CD4-positive, alpha-beta T cell (primary cell): Measurements from ENCODE around the gene TUBA4B. TPM values are rescaled to one million over a fixed set of nuclear protein-coding genes. Genes with fewer than 3 reads are reported as not detected.
A peak's percentile ranks its signal among the peaks of the same experiment; 100 is the strongest.

Source experiments
- ATAC-seq: fragments of 200-7000 bp; cut with Tn5 transposase; one replicate; pipeline ENCODE4 v1.10.0; 2022; ENCODE audit warnings: mild to moderate bottlenecking; ENCODE audit not compliant: poor library complexity
- CTCF ChIA-PET: fragments of 350-600 bp; sonication (Branson Sonifier 250); formaldehyde crosslinking; loops from one replicate; lab custom pipeline; 2021; ENCODE audit warnings: antibody characterized with exemption, inconsistent platforms; lab: Charles Lee
- POLR2A ChIA-PET: fragments of 350-600 bp; sonication (Branson Sonifier 250); formaldehyde crosslinking; loops from one replicate; lab custom pipeline; 2021; ENCODE audit warnings: antibody characterized with exemption, inconsistent platforms; lab: Charles Lee
- DNase-seq, 14 experiments: peaks; one replicate each; pipeline ENCODE4 v3.0.0-alpha.2; 2013 to 2020; ENCODE audit warnings: mixed read lengths in 2 of 14
- H3K27ac ChIP-seq, 2 donors: one replicate each; pipeline versions ENCODE4 v1.5.1 to v1.7.0; 2013; ENCODE audit warnings: low read length in 2 of 2, low read depth in 1 of 2, mild to moderate bottlenecking in 1 of 2
- H3K27me3 ChIP-seq, 2 experiments: 1 replicate in 1 of 2; 2 replicates in 1 of 2; pipeline versions ENCODE4 v1.6.1 to v1.7.0; 2013; ENCODE audit warnings: low read length in 2 of 2, control low read depth in 1 of 2, mild to moderate bottlenecking in 1 of 2, moderate library complexity in 1 of 2; ENCODE audit not compliant: insufficient read depth in 2 of 2, control insufficient read depth in 1 of 2
- H3K36me3 ChIP-seq: one replicate; pipeline ENCODE4 v1.6.1; 2013; ENCODE audit warnings: low read length, control low read depth; ENCODE audit not compliant: insufficient read depth
- H3K4me1 ChIP-seq: one replicate; pipeline ENCODE4 v1.6.1; 2013; ENCODE audit warnings: low read length, control low read depth; ENCODE audit not compliant: insufficient read depth
- H3K4me3 ChIP-seq: one replicate; pipeline ENCODE4 v1.5.1; 2013; ENCODE audit warnings: mild to moderate bottlenecking, low read length, moderate library complexity
- H3K9me3 ChIP-seq, 2 experiments: 1 replicate in 1 of 2; 2 replicates in 1 of 2; pipeline versions ENCODE4 v1.6.1 to v1.7.0; 2013; ENCODE audit warnings: low read length in 2 of 2, mild to moderate bottlenecking in 2 of 2, control low read depth in 1 of 2, moderate library complexity in 1 of 2; ENCODE audit not compliant: control insufficient read depth in 1 of 2, insufficient read depth in 1 of 2
- H3K27ac Mint-ChIP-seq: one replicate; pipeline ENCODE4 v1.8.0; 2020; ENCODE audit warnings: mixed read lengths
- H3K27me3 Mint-ChIP-seq: one replicate; pipeline ENCODE4 v1.8.0; 2021; ENCODE audit warnings: mixed read lengths
- H3K36me3 Mint-ChIP-seq: one replicate; pipeline ENCODE4 v1.8.0; 2021; ENCODE audit warnings: low read depth, mixed read lengths
- H3K4me1 Mint-ChIP-seq: one replicate; pipeline ENCODE4 v1.8.0; 2021; ENCODE audit warnings: low read depth, mixed read lengths
- H3K4me3 Mint-ChIP-seq: one replicate; pipeline ENCODE4 v1.8.0; 2020; ENCODE audit warnings: mild to moderate bottlenecking, mixed read lengths
- H3K9me3 Mint-ChIP-seq: one replicate; pipeline ENCODE4 v1.8.0; 2020; ENCODE audit warnings: mixed read lengths
- CTCF ChIP-seq: fragments of 200-600 bp; IDR thresholded peaks from one replicate; pipeline ENCODE4 v1.8.0; 2022; ENCODE audit warnings: antibody characterized with exemption, mild to moderate bottlenecking
- intact Hi-C, 2 experiments: fragments of 100-400 bp; cut with DNase I in 1 of 2; cut with micrococcal nuclease in 1 of 2; formaldehyde crosslinking; loops; one replicate each; pipeline versions ENCODE4 v1.15.1 to v1.9.0; 2023 to 2025; cut with DNase I, micrococcal nuclease
- total RNA-seq, 174 experiments: library from RNA in 2 of 174; stranded (reverse) in 2 of 174; gene quantifications; one replicate each; pipeline ENCODE4 v1.2.3 and lab custom pipeline; 2021 to 2026

The TUBA4B gene
- total RNA-seq, 2 experiments from 2014 or later, result not detected

DNA sequence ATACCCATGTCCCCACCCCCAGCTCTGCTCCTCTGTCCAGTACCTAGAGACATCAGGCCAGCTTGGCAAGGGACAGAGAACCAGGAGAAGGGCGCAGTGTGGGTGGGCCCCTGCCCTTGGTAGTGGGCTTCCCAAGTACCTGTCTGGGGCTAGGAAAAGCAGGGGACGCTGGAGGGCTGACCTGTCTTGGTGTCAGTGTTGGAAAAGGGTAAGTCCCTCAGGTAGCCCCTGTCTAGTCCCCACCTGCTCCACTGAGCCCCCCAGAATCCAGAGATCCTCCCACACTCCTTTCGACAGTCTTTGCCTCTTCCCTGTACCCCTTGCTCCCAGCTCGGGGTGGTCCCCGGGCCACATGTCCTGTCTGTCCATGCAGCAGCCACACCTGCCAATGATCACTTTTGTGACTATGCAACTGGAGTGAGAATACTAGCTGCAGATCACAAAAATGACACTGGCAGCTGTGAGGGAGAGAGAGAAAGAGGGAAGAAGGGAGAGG, 40.7 kb downstream of the TUBA4B start:
- Histone ChIP-seq H3K27ac (no peak overlapping the region), H3K4me1 (peaks cover 30% of the 10 kb centered on the region), H3K36me3 (no peaks in the 10 kb centered on the region), H3K27me3 (no peaks in the 10 kb centered on the region), H3K4me3 (no peak overlapping the region), H3K9me3 (no peaks in the 10 kb centered on the region)
- intact Hi-C loops, result loop anchor here in 1 of 2 experiments (2.0 to 10.0 kb wide), 3 partner anchors 41 to 251 kb away; partner anchors contain the start of genes ANKZF1, ATG9A, CHPF and TMEM198
- ATAC-seq, result no peak
- no peaks in the 10 kb centered on the region for H3K36me3 Mint-ChIP-seq
- H3K4me1 Mint-ChIP-seq, result peaks cover 30% of the 10 kb centered on the region
- TF ChIP-seq CTCF, result no peak
- ChIA-PET POLR2A (interaction anchor here (1.3 to 3.3 kb wide), 5 partner anchors 15 to 117 kb away, joined by 6 to 55 read pairs (median 26); partner anchors contain the start of genes ANKZF1, ATG9A, CNPPD1 and DNAJB2), CTCF (interaction anchor here (1.4 to 2.6 kb wide), 3 partner anchors 13 to 396 kb away, joined by 4 to 190 read pairs (median 17); partner anchors contain the start of gene DNAJB2)
- peak overlapping the region; percentile 44 for H3K4me3 Mint-ChIP-seq
- H3K27me3 Mint-ChIP-seq, result peaks cover 2% of the 10 kb centered on the region
- no peak overlapping the region for H3K27ac Mint-ChIP-seq
- DNase-seq, result peak in 1 of 14 experiments; percentile 16
- H3K9me3 Mint-ChIP-seq, result no peaks in the 10 kb centered on the region

DNA sequence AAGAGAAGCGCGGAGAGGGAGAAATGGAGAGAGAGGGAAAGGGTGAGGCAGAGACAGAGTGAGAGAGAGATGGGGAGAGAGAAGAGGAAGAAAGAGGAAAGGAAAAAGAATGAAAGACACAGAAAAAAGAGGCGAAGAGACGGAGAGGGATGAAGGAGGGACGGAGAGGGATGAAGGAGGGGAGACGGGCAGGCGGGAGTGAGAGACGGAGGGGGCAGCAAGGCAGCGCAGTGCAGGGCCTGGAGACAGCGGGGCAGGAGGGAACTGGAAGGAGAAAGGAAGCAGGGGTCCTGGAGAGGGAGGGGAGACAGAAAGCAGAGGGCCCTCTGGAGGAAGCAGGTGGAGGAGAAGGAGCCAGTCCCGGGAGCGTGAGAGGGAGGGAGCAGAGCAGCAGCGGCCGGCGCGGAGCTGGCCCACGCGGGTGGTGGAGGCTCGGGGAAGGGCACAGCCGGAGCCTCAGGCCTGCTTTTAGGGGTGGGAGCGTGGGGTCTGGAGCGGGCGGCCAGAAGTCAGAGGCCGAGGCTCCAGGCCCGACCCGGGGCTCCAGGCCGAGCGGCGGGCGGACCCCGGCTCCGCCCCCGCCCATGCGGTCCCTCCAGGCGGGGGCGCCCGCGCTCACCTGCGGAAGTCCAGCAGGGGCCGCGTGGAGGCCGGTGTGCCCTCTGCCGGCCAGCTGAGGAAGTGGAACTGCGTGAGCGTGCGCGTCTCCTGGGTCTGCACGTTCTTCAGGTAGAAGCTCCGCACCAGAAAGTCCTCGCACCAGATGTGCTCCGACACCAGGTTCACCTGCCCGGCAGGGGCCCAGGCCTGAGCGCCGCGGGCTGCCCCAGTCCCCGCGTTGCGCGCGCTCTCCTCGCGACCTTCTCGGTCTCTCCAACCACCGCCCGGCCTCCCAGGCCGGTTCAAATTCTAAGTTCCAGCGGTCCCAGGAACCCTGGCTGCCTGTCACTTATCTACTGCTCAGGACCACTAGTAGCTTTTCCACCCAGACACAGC, 41.6 kb downstream of the TUBA4B start:
- peaks cover 33% of the 10 kb centered on the region for H3K4me1 ChIP-seq
- ChIA-PET CTCF (interaction anchor here (0.7 to 2.6 kb wide), 42 partner anchors 13 to 414 kb away, joined by 3 to 190 read pairs (median 6); partner anchors contain the start of genes ABCB6, ANKZF1, ATG9A and CNPPD1), POLR2A (interaction anchor here (0.6 to 3.3 kb wide), 18 partner anchors 8 to 237 kb away, joined by 3 to 55 read pairs (median 7); partner anchors contain the start of genes ABCB6, ANKZF1, ATG9A and CNPPD1)
- Mint-ChIP-seq H3K27ac (peak overlapping the region; percentile 14), H3K36me3 (no peaks in the 10 kb centered on the region), H3K27me3 (peaks cover 7% of the 10 kb centered on the region), H3K4me3 (peak overlapping the region; percentile 67), H3K4me1 (peaks cover 32% of the 10 kb centered on the region), H3K9me3 (no peaks in the 10 kb centered on the region)
- H3K4me3 ChIP-seq, result peak overlapping the region; percentile 55
- DNase-seq, result peak; percentile 78 to 96 (median 88)
- H3K27ac ChIP-seq, result no peak overlapping the region
- no peaks in the 10 kb centered on the region for H3K36me3 ChIP-seq
- intact Hi-C loops, result loop anchor here (1.0 to 10.0 kb wide), 8 partner anchors 15 to 250 kb away; partner anchors contain the start of genes ANKZF1 (in 1 of the 2), ATG9A (in 1 of the 2), CHPF (in 1 of the 2) and CNPPD1 (in 1 of the 2)
- peaks cover 0 to 3% of the 10 kb centered on the region in 2 experiments for H3K9me3 ChIP-seq
- peak; percentile 99 for TF ChIP-seq CTCF
- peak; percentile 94 for ATAC-seq
- H3K27me3 ChIP-seq, result peaks cover 0 to 3% of the 10 kb centered on the region in 2 experiments

GRCh38 chr2:219296142-219296541, 43.1 kb downstream of the TUBA4B start:
- Mint-ChIP-seq H3K4me3 (no peak overlapping the region), H3K36me3 (no peaks in the 10 kb centered on the region), H3K9me3 (no peaks in the 10 kb centered on the region), H3K27ac (no peak overlapping the region), H3K4me1 (peaks cover 32% of the 10 kb centered on the region), H3K27me3 (peaks cover 17% of the 10 kb centered on the region)
- TF ChIP-seq CTCF, result no peak
- no peaks in the 10 kb centered on the region for H3K36me3 ChIP-seq
- CTCF ChIA-PET, result interaction anchor here (1.6 to 2.6 kb wide), 5 partner anchors 15 to 124 kb away, joined by 17 to 190 read pairs (median 42); partner anchors contain the start of genes ANKZF1, ATG9A, DNAJB2 and SLC23A3
- no peak overlapping the region for H3K4me3 ChIP-seq
- no peak overlapping the region for H3K27ac ChIP-seq
- peaks cover 0 to 4% of the 10 kb centered on the region in 2 experiments for H3K27me3 ChIP-seq
- peaks cover 33% of the 10 kb centered on the region for H3K4me1 ChIP-seq
- POLR2A ChIA-PET, result interaction anchor here (1.8 to 3.3 kb wide), 8 partner anchors 17 to 120 kb away, joined by 7 to 55 read pairs (median 20); partner anchors contain the start of genes ANKZF1, ATG9A, CNPPD1 and DNAJB2
- ATAC-seq (no peak), DNase-seq (no peak)
- H3K9me3 ChIP-seq, result peaks cover 0 to 6% of the 10 kb centered on the region in 2 experiments
- intact Hi-C loops, result loop anchor here (5.0 to 10.0 kb wide), 4 partner anchors 91 to 249 kb away; partner anchors contain the start of genes CHPF (in 1 of the 2), CNPPD1 (in 1 of the 2), DNPEP (in 1 of the 2) and RETREG2 (in 1 of the 2)
